Esophagus squamous epithelium (tissue), 5 donors: Measurements from ENCODE around the gene MS4A10. TPM values are rescaled to one million over a fixed set of nuclear protein-coding genes. Genes with fewer than 3 reads are reported as not detected.

Experiments used
- DNase-seq: peaks from one replicate; lab custom pipeline; 2025; lab: John Stamatoyannopoulos, UW
- H3K27ac ChIP-seq, 4 donors: fragments of 200-600 bp; sonication (generic); one replicate each; pipeline ENCODE4 v1.5.1; 2016 to 2019; ENCODE audit warnings: mild to moderate bottlenecking in 1 of 4
- H3K27me3 ChIP-seq, 4 donors: fragments of 200-600 bp; sonication (generic); 1 replicate in 3 of 4; 2 replicates in 1 of 4; pipeline versions ENCODE4 v1.5.1 to v1.6.0; 2017 to 2021; ENCODE audit warnings: antibody characterized with exemption in 1 of 4
- H3K36me3 ChIP-seq, 3 donors: fragments of 200-600 bp; sonication (generic); one replicate each; pipeline ENCODE4 v1.5.1; 2016 to 2019
- H3K4me1 ChIP-seq, 3 donors: fragments of 200-600 bp; sonication (generic); one replicate each; pipeline ENCODE4 v1.5.1; 2017 to 2019
- H3K4me3 ChIP-seq, 4 donors: fragments of 200-600 bp; sonication (generic); 1 replicate in 3 of 4; 2 replicates in 1 of 4; pipeline ENCODE4 v1.5.1; 2016 to 2019; ENCODE audit warnings: mild to moderate bottlenecking in 2 of 4, moderate library complexity in 1 of 4
- H3K9me3 ChIP-seq, 3 donors: fragments of 200-600 bp; sonication (generic); one replicate each; pipeline ENCODE4 v1.5.1; 2016 to 2019
- POLR2A ChIP-seq, 4 donors: fragments of 450-650 bp; IDR thresholded peaks; one replicate each; pipeline ENCODE4 v1.6.1; 2017; ENCODE audit warnings: antibody characterized with exemption in 4 of 4, mild to moderate bottlenecking in 4 of 4, moderate library complexity in 3 of 4
- WGBS, 2 donors: methylation state at CpG; one replicate each; pipeline ENCODE4 v1.1.5; 2018; 5-methylcytosine and 5-hydroxymethylcytosine counted together
- intact Hi-C: fragments of 100-400 bp; cut with DNase I; formaldehyde crosslinking; loops from one replicate; pipeline ENCODE4 v1.15.0; 2022
- total RNA-seq, 4 donors: library from RNA; depleted of rRNA; stranded (reverse); fragments of >200 nt; gene quantifications; one replicate each; pipeline ENCODE4 v1.1.0, GENCODE V29; 2016
- TF ChIP-seq, protein P1 (sequence below), 6 experiments: fragments of 450-650 bp in 4 of 6; fragments of 200-600 bp in 2 of 6; sonication (generic) in 2 of 6; IDR thresholded peaks; one replicate each; pipeline ENCODE4 v1.5.1; 2016 to 2019; ENCODE audit warnings: antibody characterized with exemption in 6 of 6, mild to moderate bottlenecking in 4 of 6, moderate library complexity in 4 of 6
- donor health status: DM: yes; HTN: yes; CAD: no.

Gene MS4A10
- total RNA-seq, 4 donors from 2014 or later: not detected

DNA sequence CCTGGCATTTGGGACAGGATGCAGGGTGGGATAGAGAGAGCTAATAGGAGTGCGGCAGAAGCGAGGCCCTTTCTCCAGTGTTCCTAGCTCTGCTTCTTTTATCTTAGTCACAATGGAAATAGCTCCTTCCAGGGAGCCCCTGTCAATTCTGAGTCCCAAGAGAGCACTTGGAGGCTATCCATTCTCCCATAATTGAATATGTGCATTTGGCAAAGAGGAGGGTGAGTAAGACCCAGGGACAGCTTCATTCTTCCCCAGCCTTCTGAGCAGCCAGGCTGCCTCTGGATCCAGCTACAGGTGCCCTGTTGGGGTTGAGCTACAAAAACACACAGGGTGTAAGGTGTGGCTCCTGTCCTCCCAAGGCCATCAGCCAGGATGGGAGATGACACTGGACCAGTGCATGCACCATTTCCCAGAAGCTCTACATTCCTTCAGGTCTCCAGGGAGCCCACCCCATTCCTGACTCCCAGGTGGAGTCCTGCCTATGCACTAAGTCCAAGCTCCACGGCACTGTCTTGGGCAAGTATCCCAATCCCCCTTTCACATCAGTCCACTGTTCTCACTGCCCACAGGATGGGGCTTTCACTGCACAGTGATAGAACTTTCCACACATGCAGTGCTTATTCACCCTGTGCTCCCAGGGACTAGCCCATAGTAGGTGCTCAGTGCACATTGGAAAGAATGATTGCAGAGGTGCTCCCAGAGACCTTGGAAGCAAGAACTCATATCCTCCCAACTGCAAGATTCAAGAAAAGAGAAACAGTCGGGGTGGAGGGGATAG is 6.2 kb downstream of the MS4A10 start:
- 86 to 92% methylated on average over 3 to 4 of the region's 4 CpGs for WGBS, 2 donors

DNA sequence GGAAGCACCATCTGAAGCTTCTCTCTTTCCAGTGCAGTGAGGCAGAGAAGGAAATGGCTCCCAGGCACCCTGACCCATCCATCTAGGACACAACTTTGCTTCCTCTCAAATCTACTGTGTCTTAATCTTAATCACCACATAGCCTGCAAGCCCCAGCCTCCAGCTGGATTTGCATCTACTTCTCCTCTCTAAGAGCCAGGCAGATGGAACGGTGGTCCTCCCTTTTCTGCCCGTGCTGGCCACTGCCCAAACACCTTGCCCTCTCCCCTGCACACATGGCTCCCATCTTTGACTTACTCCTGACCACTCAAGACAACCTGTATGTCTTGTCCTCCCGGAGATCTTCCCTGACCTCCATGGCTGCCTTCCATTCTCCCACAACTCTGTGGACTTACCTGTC is 7.4 kb downstream of the MS4A10 start:
- no peak for DNase-seq
- no peak overlapping the region for H3K27ac ChIP-seq
- H3K4me1 ChIP-seq: peaks cover 0 to under 1% (median 0%) of the 10 kb centered on the region in 3 donors
- peaks cover 0 to 8% (median 0%) of the 10 kb centered on the region in 4 donors for H3K27me3 ChIP-seq
- no peak overlapping the region for H3K4me3 ChIP-seq
- no peaks in the 10 kb centered on the region for H3K36me3 ChIP-seq
- WGBS, 2 donors: 68 to 79% methylated on average over 3 of the region's 3 CpGs
- TF ChIP-seq POLR2A (IDR thresholded peaks at IDR 0.05): no peak
- TF ChIP-seq, protein P1, sequence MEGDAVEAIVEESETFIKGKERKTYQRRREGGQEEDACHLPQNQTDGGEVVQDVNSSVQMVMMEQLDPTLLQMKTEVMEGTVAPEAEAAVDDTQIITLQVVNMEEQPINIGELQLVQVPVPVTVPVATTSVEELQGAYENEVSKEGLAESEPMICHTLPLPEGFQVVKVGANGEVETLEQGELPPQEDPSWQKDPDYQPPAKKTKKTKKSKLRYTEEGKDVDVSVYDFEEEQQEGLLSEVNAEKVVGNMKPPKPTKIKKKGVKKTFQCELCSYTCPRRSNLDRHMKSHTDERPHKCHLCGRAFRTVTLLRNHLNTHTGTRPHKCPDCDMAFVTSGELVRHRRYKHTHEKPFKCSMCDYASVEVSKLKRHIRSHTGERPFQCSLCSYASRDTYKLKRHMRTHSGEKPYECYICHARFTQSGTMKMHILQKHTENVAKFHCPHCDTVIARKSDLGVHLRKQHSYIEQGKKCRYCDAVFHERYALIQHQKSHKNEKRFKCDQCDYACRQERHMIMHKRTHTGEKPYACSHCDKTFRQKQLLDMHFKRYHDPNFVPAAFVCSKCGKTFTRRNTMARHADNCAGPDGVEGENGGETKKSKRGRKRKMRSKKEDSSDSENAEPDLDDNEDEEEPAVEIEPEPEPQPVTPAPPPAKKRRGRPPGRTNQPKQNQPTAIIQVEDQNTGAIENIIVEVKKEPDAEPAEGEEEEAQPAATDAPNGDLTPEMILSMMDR (IDR thresholded peaks at IDR 0.05): no peak
- H3K9me3 ChIP-seq: no peaks in the 10 kb centered on the region
- intact Hi-C loops: no loop called here

More for the DNA sequence above, 6.2 kb downstream of the MS4A10 start:
- Histone ChIP-seq H3K27me3 (peaks cover 0 to 6% (median 0%) of the 10 kb centered on the region in 4 donors), H3K9me3 (no peaks in the 10 kb centered on the region), H3K27ac (no peak overlapping the region), H3K36me3 (no peaks in the 10 kb centered on the region), H3K4me3 (no peak overlapping the region), H3K4me1 (peaks cover 0 to 12% (median 8%) of the 10 kb centered on the region in 3 donors)
- DNase-seq: no peak
- no peak for TF ChIP-seq POLR2A (IDR thresholded peaks at IDR 0.05)
- TF ChIP-seq, protein P1 (IDR thresholded peaks at IDR 0.05): no peak
- intact Hi-C loops: no loop called here

DNA sequence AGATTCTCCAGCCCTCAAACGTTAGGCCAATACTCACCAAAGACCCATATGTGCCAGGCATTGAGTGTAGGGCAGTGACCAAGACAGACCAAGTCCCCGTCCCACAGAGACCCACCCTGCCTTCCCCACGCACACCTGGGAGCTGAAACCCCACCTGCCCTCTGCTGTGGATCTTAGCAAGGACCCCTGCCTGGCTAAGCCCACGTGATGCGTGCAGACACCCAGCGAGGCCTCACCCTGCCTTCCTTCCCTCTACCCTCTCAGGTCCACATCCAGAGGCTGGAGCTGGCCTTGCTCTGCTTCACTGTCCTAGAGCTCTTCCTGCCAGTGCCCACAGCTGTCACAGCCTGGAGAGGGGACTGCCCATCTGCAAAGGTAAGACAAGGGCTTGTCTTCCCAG is 10.2 kb downstream of the MS4A10 start:
- DNase-seq: no peak
- intact Hi-C loops: no loop called here
- H3K27ac ChIP-seq: no peak overlapping the region

DNA sequence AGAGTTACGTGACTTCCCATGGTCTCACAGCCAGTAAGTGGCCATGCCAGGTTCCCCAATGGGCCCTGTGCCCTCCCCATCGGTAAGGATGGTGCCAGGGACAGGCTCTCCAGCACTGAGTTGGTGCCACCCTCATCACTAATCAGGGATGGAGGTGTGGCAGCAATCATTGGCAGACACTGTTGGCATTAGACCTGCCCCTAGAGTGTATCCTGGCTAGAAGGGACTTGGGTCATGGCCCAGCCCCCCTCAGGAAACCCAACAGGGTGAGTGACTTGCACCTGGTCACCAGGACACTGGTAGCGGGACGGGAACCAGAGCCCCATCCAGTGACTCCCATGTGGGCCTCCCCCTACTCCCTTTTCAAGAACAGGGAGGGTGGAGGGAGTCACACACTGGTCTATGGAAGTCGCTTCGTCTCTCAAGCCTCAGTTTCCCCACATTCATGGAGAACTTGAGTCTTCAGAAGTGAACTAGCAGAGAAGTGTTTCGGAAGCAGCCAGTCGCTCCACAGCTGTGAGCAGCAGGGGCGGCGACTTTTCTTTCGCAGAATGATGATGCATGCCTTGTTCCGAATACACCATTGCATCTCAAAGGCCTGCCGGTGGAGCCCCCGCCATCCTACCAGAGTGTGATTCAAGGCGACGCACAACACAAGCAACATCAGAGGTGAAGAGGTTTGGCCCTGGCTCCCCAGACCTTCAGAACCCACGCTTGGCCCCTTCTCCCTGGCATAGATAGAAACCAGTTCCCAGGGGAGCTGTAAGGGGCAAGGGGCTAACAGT is 12.9 kb downstream of the MS4A10 start:
- TF ChIP-seq, protein P1 (IDR thresholded peaks at IDR 0.05): no peak
- intact Hi-C loops: no loop called here
- H3K4me3 ChIP-seq: no peak overlapping the region
- no peaks in the 10 kb centered on the region for H3K9me3 ChIP-seq
- H3K4me1 ChIP-seq: no peaks in the 10 kb centered on the region
- no peak overlapping the region for H3K27ac ChIP-seq
- H3K27me3 ChIP-seq: peaks cover 0 to 18% (median 0%) of the 10 kb centered on the region in 4 donors
- no peak for DNase-seq
- H3K36me3 ChIP-seq: no peaks in the 10 kb centered on the region
- 77 to 87% methylated on average over 3 to 10 of the region's 17 CpGs for WGBS, 2 donors

More for the DNA sequence above, 10.2 kb downstream of the MS4A10 start:
- no peaks in the 10 kb centered on the region for H3K9me3 ChIP-seq
- H3K4me1 ChIP-seq: no peaks in the 10 kb centered on the region
- no peak for TF ChIP-seq POLR2A (IDR thresholded peaks at IDR 0.05)
- TF ChIP-seq, protein P1 (IDR thresholded peaks at IDR 0.05): no peak
- no peak overlapping the region for H3K4me3 ChIP-seq
- H3K36me3 ChIP-seq: no peaks in the 10 kb centered on the region
- peaks cover 0 to 24% (median 0%) of the 10 kb centered on the region in 4 donors for H3K27me3 ChIP-seq
- 55 to 73% methylated on average over 4 of the region's 6 CpGs for WGBS, 2 donors

DNA sequence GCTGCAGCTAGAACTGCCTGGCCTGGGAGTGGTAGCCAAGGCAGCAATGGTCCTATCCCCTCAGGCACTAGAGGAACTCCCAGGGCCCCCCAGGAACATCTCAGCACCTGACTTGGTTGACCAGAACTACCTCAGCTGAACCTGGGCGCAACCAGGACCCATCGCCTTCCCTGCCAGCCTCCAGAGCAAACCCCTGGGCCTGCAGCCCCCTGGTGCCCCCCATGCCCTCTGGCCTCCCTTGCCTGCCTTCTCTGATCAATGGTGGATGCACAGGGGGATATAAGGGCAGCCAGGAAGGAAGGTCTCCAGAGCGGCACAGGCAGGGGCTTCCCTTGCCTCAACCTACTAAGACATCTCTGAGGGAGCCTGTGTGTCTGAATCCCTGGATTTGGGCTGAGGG is 13.5 kb downstream of the MS4A10 start:
- no peak for DNase-seq
- H3K4me3 ChIP-seq: no peak overlapping the region
- no peak overlapping the region for H3K27ac ChIP-seq
- TF ChIP-seq, protein P1 (IDR thresholded peaks at IDR 0.05): no peak
- TF ChIP-seq POLR2A (IDR thresholded peaks at IDR 0.05): no peak
- intact Hi-C loops: no loop called here
- H3K9me3 ChIP-seq: no peaks in the 10 kb centered on the region
- 83% methylated on average over 1 of the region's 3 CpGs; no CpG with 5 or more reads in 1 of the 2 donors for WGBS, 2 donors
- no peaks in the 10 kb centered on the region for H3K4me1 ChIP-seq
- no peaks in the 10 kb centered on the region for H3K36me3 ChIP-seq
- H3K27me3 ChIP-seq: peaks cover 0 to 18% (median 0%) of the 10 kb centered on the region in 4 donors
